Body of pancreas (tissue), 4 donors: ENCODE data around the gene PI16. TPM values are rescaled to one million over a fixed set of nuclear protein-coding genes. Genes with fewer than 3 reads are reported as not detected.

Experiments used
- ATAC-seq: fragments of 150-250 bp; one replicate; pipeline ENCODE4 v1.9.1; 2016
- DNase-seq, 4 donors: peaks; one replicate each; pipeline ENCODE4 v3.0.0-alpha.2; 2019
- H3K27ac ChIP-seq, 4 donors: fragments of 200-600 bp; sonication (generic); 1 replicate in 3 of 4; 2 replicates in 1 of 4; pipeline versions ENCODE4 v1.5.1 to v1.6.1; 2016 to 2019; ENCODE audit warnings: mild to moderate bottlenecking in 1 of 4, mixed read lengths in 1 of 4, moderate library complexity in 1 of 4
- H3K27me3 ChIP-seq, 2 donors: fragments of 200-600 bp; sonication (generic); one replicate each; pipeline ENCODE4 v1.6.0; 2016; ENCODE audit warnings: mild to moderate bottlenecking in 1 of 2
- H3K36me3 ChIP-seq, 2 donors: fragments of 200-600 bp; sonication (generic); replicated peaks in 1 of 2; 2 replicates each; pipeline ENCODE4 v1.5.1; 2016; ENCODE audit warnings: low read depth in 2 of 2; ENCODE audit not compliant: insufficient read depth in 1 of 2
- H3K4me1 ChIP-seq: fragments of 200-600 bp; sonication (generic); one replicate; pipeline ENCODE4 v1.6.0; 2016
- H3K4me3 ChIP-seq, 2 donors: fragments of 200-600 bp; sonication (generic); 1 replicate in 1 of 2; 2 replicates in 1 of 2; pipeline ENCODE4 v1.5.1; 2016 to 2019
- H3K9me3 ChIP-seq, 3 donors: fragments of 200-600 bp; sonication (generic); 1 replicate in 2 of 3; 2 replicates in 1 of 3; pipeline ENCODE4 v1.5.1; 2016
- POLR2A ChIP-seq, 3 donors: fragments of 450-650 bp; IDR thresholded peaks; one replicate each; pipeline ENCODE4 v1.6.1; 2016; ENCODE audit warnings: antibody characterized with exemption in 3 of 3, mild to moderate bottlenecking in 2 of 3
- WGBS, 2 donors: methylation state at CpG; one replicate each; pipeline ENCODE4 v1.1.5; 2017; 5-methylcytosine and 5-hydroxymethylcytosine counted together
- intact Hi-C: fragments of 100-400 bp; cut with DNase I; formaldehyde crosslinking; loops from one replicate; pipeline ENCODE4 v1.15.1; 2023
- total RNA-seq, 2 donors: library from RNA; depleted of rRNA; stranded (reverse); fragments of >200 nt; gene quantifications; one replicate each; pipeline ENCODE4 v1.1.0, GENCODE V29; 2016
- TF ChIP-seq, protein P1 (sequence below), 7 experiments: fragments of 450-650 bp in 4 of 7; fragments of 200-600 bp in 3 of 7; sonication (generic) in 3 of 7; IDR thresholded peaks; one replicate each; pipeline ENCODE4 v1.5.1; 2016 to 2019; ENCODE audit warnings: antibody characterized with exemption in 7 of 7

Gene PI16
- total RNA-seq, 2 donors from 2014 or later: 0.33 to 3.1 TPM

- intact Hi-C loops: no loop called here
- no peak overlapping the region for H3K27ac ChIP-seq
- H3K27me3 ChIP-seq: no peaks in the 10 kb centered on the region
- ATAC-seq: no peak
- no peak for TF ChIP-seq POLR2A (IDR thresholded peaks at IDR 0.05)
- TF ChIP-seq, protein P1, sequence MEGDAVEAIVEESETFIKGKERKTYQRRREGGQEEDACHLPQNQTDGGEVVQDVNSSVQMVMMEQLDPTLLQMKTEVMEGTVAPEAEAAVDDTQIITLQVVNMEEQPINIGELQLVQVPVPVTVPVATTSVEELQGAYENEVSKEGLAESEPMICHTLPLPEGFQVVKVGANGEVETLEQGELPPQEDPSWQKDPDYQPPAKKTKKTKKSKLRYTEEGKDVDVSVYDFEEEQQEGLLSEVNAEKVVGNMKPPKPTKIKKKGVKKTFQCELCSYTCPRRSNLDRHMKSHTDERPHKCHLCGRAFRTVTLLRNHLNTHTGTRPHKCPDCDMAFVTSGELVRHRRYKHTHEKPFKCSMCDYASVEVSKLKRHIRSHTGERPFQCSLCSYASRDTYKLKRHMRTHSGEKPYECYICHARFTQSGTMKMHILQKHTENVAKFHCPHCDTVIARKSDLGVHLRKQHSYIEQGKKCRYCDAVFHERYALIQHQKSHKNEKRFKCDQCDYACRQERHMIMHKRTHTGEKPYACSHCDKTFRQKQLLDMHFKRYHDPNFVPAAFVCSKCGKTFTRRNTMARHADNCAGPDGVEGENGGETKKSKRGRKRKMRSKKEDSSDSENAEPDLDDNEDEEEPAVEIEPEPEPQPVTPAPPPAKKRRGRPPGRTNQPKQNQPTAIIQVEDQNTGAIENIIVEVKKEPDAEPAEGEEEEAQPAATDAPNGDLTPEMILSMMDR (IDR thresholded peaks at IDR 0.05): no peak
- WGBS, 2 donors: 83 to 99% methylated on average over 4 of the region's 4 CpGs
- H3K9me3 ChIP-seq: no peaks in the 10 kb centered on the region
- H3K4me3 ChIP-seq: no peak overlapping the region
- peaks cover 29% of the 10 kb centered on the region for H3K4me1 ChIP-seq
- no peak for DNase-seq
- peaks cover 0 to 2% of the 10 kb centered on the region in 2 donors for H3K36me3 ChIP-seq
Measured at GRCh38 chr6:36915599-36915998, 38.9 kb upstream of the PI16 start.

GRCh38 chr6:36916126-36916525, 38.4 kb upstream of the PI16 start:
- H3K27me3 ChIP-seq: no peaks in the 10 kb centered on the region
- H3K4me1 ChIP-seq: peaks cover 29% of the 10 kb centered on the region
- no peak for ATAC-seq
- no peak for DNase-seq
- H3K36me3 ChIP-seq: peaks cover 0 to 2% of the 10 kb centered on the region in 2 donors
- intact Hi-C loops: no loop called here
- no peaks in the 10 kb centered on the region for H3K9me3 ChIP-seq
- 83 to 90% methylated on average over 2 of the region's 2 CpGs for WGBS, 2 donors
- no peak for TF ChIP-seq POLR2A (IDR thresholded peaks at IDR 0.05)
- TF ChIP-seq, protein P1 (IDR thresholded peaks at IDR 0.05): no peak
- H3K27ac ChIP-seq: no peak overlapping the region
- H3K4me3 ChIP-seq: no peak overlapping the region

- peak in 1 of 4 donors; percentile 24 for DNase-seq
- no peak for ATAC-seq
- peak overlapping the region in 1 of 4 donors; percentile 10 for H3K27ac ChIP-seq
- H3K36me3 ChIP-seq: peaks cover 0 to 2% of the 10 kb centered on the region in 2 donors
- H3K27me3 ChIP-seq: no peaks in the 10 kb centered on the region
- H3K9me3 ChIP-seq: no peaks in the 10 kb centered on the region
- TF ChIP-seq, protein P1 (IDR thresholded peaks at IDR 0.05): no peak
- no peak for TF ChIP-seq POLR2A (IDR thresholded peaks at IDR 0.05)
- 91 to 97% methylated on average over 10 of the region's 10 CpGs for WGBS, 2 donors
- no peak overlapping the region for H3K4me3 ChIP-seq
- intact Hi-C loops: no loop called here
- H3K4me1 ChIP-seq: peaks cover 29% of the 10 kb centered on the region
Measured at GRCh38 chr6:36917541-36918193, 36.9 kb upstream of the PI16 start.

- 83 to 92% methylated on average over 4 of the region's 4 CpGs for WGBS, 2 donors
- ATAC-seq (peak; percentile 81), DNase-seq (peak; percentile 22 to 69 (median 53))
- H3K27me3 ChIP-seq: no peaks in the 10 kb centered on the region
- no peak overlapping the region for H3K4me3 ChIP-seq
- H3K9me3 ChIP-seq: no peaks in the 10 kb centered on the region
- peak overlapping the region in 1 of 4 donors; percentile 41 for H3K27ac ChIP-seq
- H3K36me3 ChIP-seq: peaks cover 0 to 7% of the 10 kb centered on the region in 2 donors
- H3K4me1 ChIP-seq: peaks cover 14% of the 10 kb centered on the region
- TF ChIP-seq, protein P1 (IDR thresholded peaks at IDR 0.05): no peak
- TF ChIP-seq POLR2A (IDR thresholded peaks at IDR 0.05): no peak
- intact Hi-C loops: no loop called here
Measured at GRCh38 chr6:36920049-36920448, 34.5 kb upstream of the PI16 start.

DNA sequence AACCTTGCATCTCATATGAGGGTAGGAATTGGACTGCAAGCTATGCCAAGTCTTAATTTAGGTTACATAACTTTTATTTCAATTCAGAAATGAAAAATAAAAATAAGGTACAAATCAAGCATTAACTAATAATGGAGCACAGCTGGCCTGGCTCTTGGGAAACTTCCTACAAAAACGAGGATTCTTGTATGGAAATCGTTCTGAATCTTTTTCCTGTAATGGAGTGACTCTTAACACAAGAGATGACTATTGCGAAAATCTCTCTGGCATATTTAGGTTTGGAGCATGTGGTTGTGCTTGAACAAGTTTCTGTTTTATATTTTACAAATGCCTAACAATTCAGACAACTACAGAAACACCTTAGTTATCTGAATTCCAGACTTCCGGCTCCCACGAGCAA, 34.0 kb upstream of the PI16 start:
- H3K27ac ChIP-seq: peak overlapping the region in 1 of 4 donors; percentile 41
- H3K4me3 ChIP-seq: no peak overlapping the region
- intact Hi-C loops: no loop called here
- DNase-seq: no peak
- H3K36me3 ChIP-seq: peaks cover 0 to 7% of the 10 kb centered on the region in 2 donors
- ATAC-seq: no peak
- no peak for TF ChIP-seq POLR2A (IDR thresholded peaks at IDR 0.05)
- TF ChIP-seq, protein P1 (IDR thresholded peaks at IDR 0.05): no peak
- no peaks in the 10 kb centered on the region for H3K27me3 ChIP-seq
- no peaks in the 10 kb centered on the region for H3K9me3 ChIP-seq
- WGBS, 2 donors: 80% methylated on average over 5 of the region's 5 CpGs
- H3K4me1 ChIP-seq: peaks cover 14% of the 10 kb centered on the region
